ENCODE data around the gene WWOX. TPM values are rescaled to one million over a fixed set of nuclear protein-coding genes. Genes with fewer than 3 reads are reported as not detected.

Gene WWOX
- total RNA-seq, 1 experiment from 2014 or later = 15.6 TPM

- Mint-ChIP-seq H3K4me3 (no peak overlapping the region), H3K27ac (no peak overlapping the region), H3K27me3 (ENCODE audit: low read depth) (no peaks in the 10 kb centered on the region), H3K36me3 (ENCODE audit: insufficient read depth in 1 of 3, low read depth in 3 of 3) (peaks cover 0 to 10% (median 0%) of the 10 kb centered on the region in 3 experiments; a peak in 3 of 7 replicates), H3K9me3 (peaks cover 7 to 11% of the 10 kb centered on the region in 2 experiments), H3K4me1 (peaks cover 3 to 10% of the 10 kb centered on the region in 2 experiments; a peak in 2 of 4 replicates)
- Histone ChIP-seq H3K9me3 (ENCODE audit: control insufficient read depth, low read depth, low read length) (no peaks in the 10 kb centered on the region), H4K8ac (replicated peaks; ENCODE audit: insufficient read length, low read depth, low read length) (no peak overlapping the region), H3K14ac (ENCODE audit: insufficient read depth, low read length) (no peak overlapping the region), H3K23me2 (ENCODE audit: insufficient read length, low read depth, low read length, poor library complexity, severe bottlenecking) (no peaks in the 10 kb centered on the region), H2BK12ac (ENCODE audit: insufficient read length, low read depth, low read length) (no peak overlapping the region), H3K9ac (ENCODE audit: extremely low read depth, insufficient read length, low read length) (no peak overlapping the region), H4K20me1 (ENCODE audit: control insufficient read depth, insufficient read depth, insufficient read length) (no peaks in the 10 kb centered on the region), H3K23ac (ENCODE audit: insufficient read length, low read depth, low read length) (no peak overlapping the region), H3K79me2 (ENCODE audit: insufficient read depth, low read length) (no peaks in the 10 kb centered on the region), H3K27me3 (ENCODE audit: insufficient read depth, low read length) (no peaks in the 10 kb centered on the region), H3K56ac (ENCODE audit: insufficient read length, low read depth, low read length) (no peak overlapping the region), H3K4me1 (ENCODE audit: insufficient read depth, low read length) (no peaks in the 10 kb centered on the region), H4K91ac (ENCODE audit: insufficient read length, low read depth, low read length) (no peak overlapping the region), H3K27ac (ENCODE audit: insufficient read length, low read depth, low read length) (no peak overlapping the region), H3K4me2 (ENCODE audit: insufficient read depth, insufficient read length, low read length) (no peak overlapping the region), H4K5ac (ENCODE audit: insufficient read length, low read depth, low read length) (no peak overlapping the region), H3K18ac (ENCODE audit: insufficient read length, low read depth, low read length) (no peak overlapping the region), H3K79me1 (ENCODE audit: insufficient read depth, low read depth, low read length, poor library complexity, severe bottlenecking) (no peaks in the 10 kb centered on the region), H3T11ph (ENCODE audit: low read length) (no peak overlapping the region), H2BK20ac (ENCODE audit: low read depth, low read length, poor library complexity, severe bottlenecking) (no peak overlapping the region), H2BK5ac (ENCODE audit: insufficient read length, low read length) (no peak overlapping the region), H2BK15ac (ENCODE audit: low read depth, low read length) (no peak overlapping the region), H2AFZ (ENCODE audit: low read length) (no peak overlapping the region), H3K4ac (ENCODE audit: low read depth, low read length) (no peak overlapping the region), H2BK120ac (ENCODE audit: low read depth, low read length, poor library complexity, severe bottlenecking) (no peak overlapping the region), H2AK5ac (ENCODE audit: insufficient read length, low read length) (no peak overlapping the region)
- DNase-seq = no peak
- no CpG with 5 or more reads among the region's 5 CpGs for WGBS (ENCODE audit: extremely low coverage, insufficient read length, low lambda C conversion rate)
- no peak for TF ChIP-seq CTCF (conservative IDR thresholded peaks at IDR 0.05)
Observed at GRCh38 chr16:78161023-78161729, 61.7 kb downstream of the WWOX start.
